ENCODE measurements around the gene SACM1L. TPM values are rescaled to one million over a fixed set of nuclear protein-coding genes. Genes with fewer than 3 reads are reported as not detected.
A peak's percentile ranks its signal among the peaks of the same experiment; 100 is the strongest.

The SACM1L gene, protein sequence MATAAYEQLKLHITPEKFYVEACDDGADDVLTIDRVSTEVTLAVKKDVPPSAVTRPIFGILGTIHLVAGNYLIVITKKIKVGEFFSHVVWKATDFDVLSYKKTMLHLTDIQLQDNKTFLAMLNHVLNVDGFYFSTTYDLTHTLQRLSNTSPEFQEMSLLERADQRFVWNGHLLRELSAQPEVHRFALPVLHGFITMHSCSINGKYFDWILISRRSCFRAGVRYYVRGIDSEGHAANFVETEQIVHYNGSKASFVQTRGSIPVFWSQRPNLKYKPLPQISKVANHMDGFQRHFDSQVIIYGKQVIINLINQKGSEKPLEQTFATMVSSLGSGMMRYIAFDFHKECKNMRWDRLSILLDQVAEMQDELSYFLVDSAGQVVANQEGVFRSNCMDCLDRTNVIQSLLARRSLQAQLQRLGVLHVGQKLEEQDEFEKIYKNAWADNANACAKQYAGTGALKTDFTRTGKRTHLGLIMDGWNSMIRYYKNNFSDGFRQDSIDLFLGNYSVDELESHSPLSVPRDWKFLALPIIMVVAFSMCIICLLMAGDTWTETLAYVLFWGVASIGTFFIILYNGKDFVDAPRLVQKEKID
- total RNA-seq (2012; rRNA removed) (40.9 and 44.2 TPM in 2 replicates), polyA plus RNA-seq (2012; rRNA removed) (12.8 and 19.0 TPM in 2 replicates), Bru-seq, nascent RNA (percentile 87 among the genes with signal in this experiment), BruChase-seq, experiment 1, labeled RNA remaining after a 6-hour chase (percentile 89 among the genes with signal in this experiment), BruChase-seq, experiment 2, labeled RNA remaining after a 2-hour chase (percentile 92 among the genes with signal in this experiment)
- 1.8 and 2.5 TPM in 2 replicates for polyA plus RNA-seq (2012; cell fraction: cytosol; rRNA removed)
- 7.0 and 36.5 TPM in 2 replicates for polyA plus RNA-seq (2012; cell fraction: nucleus; rRNA removed; ENCODE audit: low replicate concordance)
- long read RNA-seq, transcript SACM1L-201 (20 exons, 3,723 nt) = major isoform, 73 of 85 reads
- long read RNA-seq, partial matches to known transcripts = 4 of 85 reads
- long read RNA-seq, other reads (novel, unspliced or antisense) = 5 of 85 reads

DNA sequence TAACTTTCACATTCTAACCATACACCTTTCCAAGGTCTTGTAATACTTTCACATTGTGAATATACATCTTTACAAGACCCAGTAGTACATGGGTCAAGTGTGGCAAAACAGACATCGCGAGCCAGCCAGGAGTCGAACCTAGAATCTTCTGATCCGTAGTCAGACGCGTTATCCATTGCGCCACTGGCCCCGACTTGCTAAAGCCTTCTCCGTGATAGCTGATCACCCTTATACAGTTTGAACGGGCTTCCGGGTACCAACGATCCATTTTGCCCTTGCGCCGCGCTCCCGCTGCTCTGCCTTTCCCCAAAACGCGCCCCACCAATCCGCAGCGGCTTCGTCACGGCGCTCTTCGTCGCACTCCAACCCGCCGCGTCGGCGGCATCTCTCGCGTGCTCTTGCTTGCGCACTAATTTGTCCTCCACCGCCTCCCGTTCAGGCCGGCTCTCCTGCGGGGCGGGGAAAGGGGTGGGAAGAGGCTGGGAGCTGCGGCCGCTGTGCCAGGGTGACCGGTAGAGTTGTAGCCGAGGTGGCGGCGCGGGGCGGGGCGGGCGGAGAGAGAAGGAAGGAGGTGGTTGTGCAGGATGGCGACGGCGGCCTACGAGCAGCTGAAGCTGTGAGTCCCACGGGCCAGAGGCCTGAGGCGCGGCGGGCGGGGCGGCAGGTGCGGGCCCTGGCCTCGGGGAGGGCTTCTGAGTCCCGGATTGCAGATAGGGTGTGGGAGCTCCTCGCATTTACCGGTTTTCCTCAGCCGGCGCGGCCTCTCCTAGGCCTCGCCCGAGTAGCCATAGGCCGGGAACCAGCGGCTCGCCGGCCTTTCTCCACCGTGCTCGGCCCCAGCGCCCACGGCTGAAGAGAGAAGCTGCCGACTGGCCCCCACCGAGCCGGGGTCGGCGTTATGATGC is at the start of gene SACM1L:
Gene SACM1L (plus strand): TSS at position 515 of the 905 bp plus-strand sequence. CDS start 70 bp downstream, at position 585.
- dilution Hi-C loops (cut with HindIII; ENCODE audit: low sequenced_read_pairs, unreplicated experiment) = no loop called here
- DNase-seq (peak; percentile 99), ATAC-seq (ENCODE audit: low read depth) (peak; percentile 93)
- intact Hi-C loops (cut with micrococcal nuclease) = no loop called here
- WGBS, 2 experiments (ENCODE audit: extremely low coverage in 2 of 2, insufficient read length in 1 of 2) = 1% methylated on average over 26 of the region's 81 CpGs; no CpG with 5 or more reads in 1 of the 2 experiments
- Histone ChIP-seq H2AK9ac (replicated peaks; ENCODE audit: low read depth, low read length, poor library complexity) (peak within 1 kb of the TSS; percentile 79), H3K56ac (ENCODE audit: extremely low read depth, insufficient read depth, low read length) (peak within 1 kb of the TSS; percentile 92; the same call in 1 of the 2 replicates), H4K8ac (ENCODE audit: low read depth in 2 of 2, low read length in 2 of 2) (peak within 1 kb of the TSS; percentile 13 to 69; a peak in 2 of 4 replicates), H4K20me1 (ENCODE audit: insufficient read depth, low read length) (peaks cover 25% of the 10 kb centered on the region; the same call in 1 of the 2 replicates), H4K91ac (ENCODE audit: insufficient read depth, low read depth, low read length) (peak within 1 kb of the TSS; percentile 14; the same call in 1 of the 2 replicates), H3K4ac (ENCODE audit: low read depth, low read length) (peak within 1 kb of the TSS; percentile 58; the same call in 1 of the 2 replicates), H3K4me2 (ENCODE audit: low read depth, low read length) (peak within 1 kb of the TSS; percentile 99), H3K4me3 (ENCODE audit: insufficient read depth, low read depth, low read length) (peak within 1 kb of the TSS; percentile 67), H3K9me3 (ENCODE audit: control insufficient read depth, insufficient read depth, low read length) (no peaks in the 10 kb centered on the region), H2AK5ac (ENCODE audit: low read depth, low read length) (peak within 1 kb of the TSS; percentile 30), H3K23ac (ENCODE audit: low read depth, low read length) (peak within 1 kb of the TSS; percentile 63), H3K4me1 (ENCODE audit: control insufficient read depth, insufficient read depth, low read length) (peaks cover 5% of the 10 kb centered on the region), H2BK20ac (ENCODE audit: low read depth, low read length) (no peak within 1 kb of the TSS), H3K36me3 (ENCODE audit: control insufficient read depth, insufficient read depth, low read length) (no peaks in the 10 kb centered on the region; the same call in 1 of the 2 replicates), H3K14ac (replicated peaks; ENCODE audit: low read depth, low read length) (peak within 1 kb of the TSS; percentile 84), H4K5ac (ENCODE audit: low read depth, low read length) (peak within 1 kb of the TSS; percentile 10; the same call in 1 of the 2 replicates), H3K9ac (ENCODE audit: low read depth, low read length) (peak within 1 kb of the TSS; percentile 99), H2BK120ac (ENCODE audit: low read depth, low read length) (no peak within 1 kb of the TSS), H3K27ac (ENCODE audit: insufficient read depth, low read length) (peak within 1 kb of the TSS; percentile 67), H3K79me1 (ENCODE audit: low read depth in 1 of 2, low read length in 2 of 2) (peaks cover 9 to 33% of the 10 kb centered on the region in 2 experiments; a peak in 3 of 4 replicates), H3K9me1 (ENCODE audit: insufficient read depth, low read length) (peaks cover 7% of the 10 kb centered on the region; the same call in 1 of the 2 replicates), H3K27me3 (ENCODE audit: control insufficient read depth, insufficient read depth, low read length) (no peaks in the 10 kb centered on the region), H3K18ac (ENCODE audit: low read depth, low read length) (no peak within 1 kb of the TSS; the same call in none of the 2 replicates), H2BK5ac (ENCODE audit: low read depth, low read length, poor library complexity, severe bottlenecking) (peak within 1 kb of the TSS; percentile 68), H2AFZ (replicated peaks; ENCODE audit: low read length, poor library complexity) (peak within 1 kb of the TSS; percentile 90), H2BK15ac (ENCODE audit: low read depth, low read length) (no peak within 1 kb of the TSS)
- in situ Hi-C loops (cut with MboI; ENCODE audit: low sequenced_read_pairs) = no loop called here
- ChIA-PET CTCF (interaction anchor here (0.6 to 1.0 kb wide), 2 partner anchors 133 to 178 kb away, joined by 3 to 4 read pairs; no protein-coding TSS in a partner anchor), POLR2A (ENCODE audit: unreplicated experiment) (interaction anchor here (0.6 kb wide), 1 partner anchor 72 kb away, joined by 4 read pairs; no protein-coding TSS in a partner anchor)
- BruUV-seq (replicated peaks) = no TSS peak
- TF ChIP-seq RAD21 (IDR thresholded peaks at IDR 0.05; ENCODE audit: low read length) (no peak), CEBPB (IDR thresholded peaks at IDR 0.05; ENCODE audit: low read depth, low read length) (peak; percentile 57), FOS (IDR thresholded peaks at IDR 0.05; ENCODE audit: low read depth, low read length) (peak; percentile 98), MAFK (IDR thresholded peaks at IDR 0.05; ENCODE audit: low read depth, low read length) (no peak), MAZ (IDR thresholded peaks at IDR 0.05; ENCODE audit: borderline replicate concordance, low read depth, low read length) (peak; percentile 74), RFX5 (IDR thresholded peaks at IDR 0.05; ENCODE audit: low read depth, low read length) (peak; percentile 53; the same call in 1 of the 2 replicates), NFE2L2 (IDR thresholded peaks at IDR 0.05; ENCODE audit: low read depth, low read length) (no peak), CHD1 (IDR thresholded peaks at IDR 0.05; ENCODE audit: low read depth, low read length) (no peak; the same call in 1 of the 2 replicates), BHLHE40 (IDR thresholded peaks at IDR 0.05; ENCODE audit: low read depth, low read length) (peak; percentile 28; the same call in 1 of the 2 replicates), POLR2A (IDR thresholded peaks at IDR 0.05; ENCODE audit: low read depth, low read length) (peak; percentile 55; the same call in 1 of the 2 replicates)
- TF ChIP-seq, protein P1, sequence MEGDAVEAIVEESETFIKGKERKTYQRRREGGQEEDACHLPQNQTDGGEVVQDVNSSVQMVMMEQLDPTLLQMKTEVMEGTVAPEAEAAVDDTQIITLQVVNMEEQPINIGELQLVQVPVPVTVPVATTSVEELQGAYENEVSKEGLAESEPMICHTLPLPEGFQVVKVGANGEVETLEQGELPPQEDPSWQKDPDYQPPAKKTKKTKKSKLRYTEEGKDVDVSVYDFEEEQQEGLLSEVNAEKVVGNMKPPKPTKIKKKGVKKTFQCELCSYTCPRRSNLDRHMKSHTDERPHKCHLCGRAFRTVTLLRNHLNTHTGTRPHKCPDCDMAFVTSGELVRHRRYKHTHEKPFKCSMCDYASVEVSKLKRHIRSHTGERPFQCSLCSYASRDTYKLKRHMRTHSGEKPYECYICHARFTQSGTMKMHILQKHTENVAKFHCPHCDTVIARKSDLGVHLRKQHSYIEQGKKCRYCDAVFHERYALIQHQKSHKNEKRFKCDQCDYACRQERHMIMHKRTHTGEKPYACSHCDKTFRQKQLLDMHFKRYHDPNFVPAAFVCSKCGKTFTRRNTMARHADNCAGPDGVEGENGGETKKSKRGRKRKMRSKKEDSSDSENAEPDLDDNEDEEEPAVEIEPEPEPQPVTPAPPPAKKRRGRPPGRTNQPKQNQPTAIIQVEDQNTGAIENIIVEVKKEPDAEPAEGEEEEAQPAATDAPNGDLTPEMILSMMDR (conservative IDR thresholded peaks at IDR 0.05; ENCODE audit: low read depth, low read length) = 0 out of 2 replicates have a peak, but pooled peaks have one; percentile 3

Data from IMR-90 (cell line).